GM21786 (cell line): ENCODE measurements around the gene MYH7.
"Not testable (repeated sequence)": the region's sequence is repeated elsewhere in the genome, so short reads cannot be mapped to it uniquely, and the experiment has no call there.

Experiments used
- ATAC-seq: cut with Tn5 transposase; IDR thresholded peaks from one replicate; pipeline ENCODE4 v1.9.1; 2021; ENCODE audit not compliant: unreplicated experiment

MYH7 gene

GRCh38 chr14:23387916-23388882 lies 47.3 kb downstream of the MYH7 start:
- ATAC-seq, result no peak

- no peak for ATAC-seq
These were observed 48.5 kb downstream of the MYH7 start for GRCh38 chr14:23386999-23387398.

- ATAC-seq, result not testable (repeated sequence)
These were observed 49.2 kb downstream of the MYH7 start for GRCh38 chr14:23386266-23386657.

- no peak for ATAC-seq
These were observed 49.7 kb downstream of the MYH7 start for GRCh38 chr14:23385642-23386265.

DNA sequence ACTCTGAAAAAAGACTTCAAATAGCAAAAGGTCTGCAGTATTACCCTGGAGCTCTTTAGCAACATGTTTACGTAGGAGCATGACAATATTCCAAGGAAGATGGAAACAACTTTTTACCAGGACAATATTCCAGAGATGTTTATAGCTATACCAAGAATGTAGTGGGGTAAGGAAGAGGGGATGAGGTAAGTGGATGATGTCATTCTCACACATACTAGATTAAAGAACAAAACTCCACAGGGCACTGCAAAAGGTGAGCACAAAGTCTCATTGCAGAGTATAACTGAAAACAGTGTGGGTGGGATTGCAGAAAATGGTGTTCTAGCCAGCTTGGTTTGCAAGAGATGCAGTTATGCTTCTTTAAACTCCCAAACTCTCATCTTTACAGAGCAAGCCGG lies 50.2 kb downstream of the MYH7 start:
- no peak for ATAC-seq

DNA sequence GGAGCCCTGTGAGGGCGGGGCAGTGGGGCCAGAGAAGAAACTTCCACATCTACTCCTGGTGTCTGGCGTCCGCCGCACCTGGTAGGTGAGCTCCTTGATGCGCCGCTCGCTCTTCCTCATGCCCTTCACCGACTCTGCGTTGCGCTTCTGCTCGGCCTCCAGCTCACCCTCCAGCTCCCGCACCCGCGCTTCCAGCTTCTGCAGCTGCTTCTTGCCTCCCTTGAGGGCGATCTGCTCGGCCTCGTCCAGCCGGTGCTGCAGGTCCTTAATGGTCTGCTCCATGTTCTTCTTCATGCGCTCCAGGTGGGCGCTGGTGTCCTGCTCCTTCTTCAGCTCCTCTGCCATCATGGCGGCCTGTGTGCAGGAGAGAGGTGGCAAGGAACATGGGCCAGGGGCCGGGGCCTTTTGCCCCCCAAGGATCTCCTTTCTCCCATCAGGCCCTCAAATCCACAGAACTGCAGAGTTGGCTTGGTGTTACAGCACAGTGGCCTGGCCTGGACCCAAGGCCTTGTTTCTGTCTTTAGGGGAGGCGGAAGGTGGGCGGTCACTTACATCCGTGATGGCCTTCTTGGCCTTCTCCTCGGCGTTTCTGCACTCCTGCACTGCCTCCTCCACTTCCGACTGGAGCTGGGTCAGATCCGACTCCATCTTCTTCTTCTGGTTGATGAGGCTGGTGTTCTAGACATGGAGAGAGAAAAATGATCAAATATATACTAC lies 50.9 kb downstream of the MYH7 start:
- ATAC-seq, result no peak

DNA sequence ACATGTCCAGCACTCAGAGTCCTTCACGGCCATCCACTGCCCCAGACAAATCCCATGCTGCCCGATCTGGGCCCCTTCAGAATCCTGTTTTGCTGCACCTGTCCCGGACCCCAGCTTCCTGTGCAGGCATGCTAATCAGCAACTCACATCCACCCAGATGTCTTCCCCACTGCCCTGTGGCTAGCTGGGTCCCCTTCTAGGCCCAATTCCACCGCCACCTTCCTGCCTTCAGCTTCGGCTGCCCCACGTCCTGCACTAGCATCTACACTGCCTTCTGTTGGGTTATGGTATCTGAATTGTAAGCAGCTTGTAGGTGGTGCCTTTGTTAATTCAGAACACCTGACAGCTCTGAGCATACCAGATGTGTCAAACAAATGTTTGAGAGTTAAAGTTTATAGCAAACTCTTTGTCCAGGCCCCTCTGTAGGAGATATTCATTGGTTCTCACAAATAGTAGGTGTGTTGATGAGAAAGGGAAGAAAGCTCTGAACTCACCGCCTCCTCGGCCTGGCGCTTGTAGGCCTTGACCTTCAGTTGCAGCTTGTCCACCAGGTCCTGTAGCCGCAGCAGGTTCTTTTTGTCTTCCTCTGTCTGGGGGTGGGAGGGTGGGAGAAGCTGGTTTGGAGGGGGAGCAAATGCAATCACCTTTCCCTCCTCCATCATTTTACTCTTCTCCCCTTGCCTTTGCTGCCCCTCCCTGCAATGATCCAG lies 52.6 kb downstream of the MYH7 start:
- ATAC-seq, result no peak

GRCh38 chr14:23382276-23382675 lies 53.2 kb downstream of the MYH7 start:
- ATAC-seq, result no peak

DNA sequence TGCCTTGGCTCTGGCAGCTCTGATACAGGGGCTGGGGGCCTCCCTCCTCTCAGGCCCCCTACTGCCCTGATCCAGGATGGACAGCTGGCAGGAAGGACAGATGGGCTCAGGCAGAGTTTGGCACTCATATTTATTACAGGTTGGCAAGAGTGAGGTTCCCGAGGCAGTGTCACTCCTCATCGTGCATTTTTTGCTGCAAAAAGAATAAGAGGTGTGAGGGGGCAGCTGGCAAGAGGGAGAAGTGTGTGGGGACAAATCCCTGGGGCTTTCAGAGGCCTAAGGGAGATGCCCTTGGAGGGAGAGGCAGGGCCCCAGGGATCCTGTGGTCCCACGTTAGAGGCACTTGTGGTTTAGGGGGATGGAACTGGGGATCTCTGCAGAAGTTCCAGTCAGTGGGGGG lies 53.6 kb downstream of the MYH7 start:
- no peak for ATAC-seq

DNA sequence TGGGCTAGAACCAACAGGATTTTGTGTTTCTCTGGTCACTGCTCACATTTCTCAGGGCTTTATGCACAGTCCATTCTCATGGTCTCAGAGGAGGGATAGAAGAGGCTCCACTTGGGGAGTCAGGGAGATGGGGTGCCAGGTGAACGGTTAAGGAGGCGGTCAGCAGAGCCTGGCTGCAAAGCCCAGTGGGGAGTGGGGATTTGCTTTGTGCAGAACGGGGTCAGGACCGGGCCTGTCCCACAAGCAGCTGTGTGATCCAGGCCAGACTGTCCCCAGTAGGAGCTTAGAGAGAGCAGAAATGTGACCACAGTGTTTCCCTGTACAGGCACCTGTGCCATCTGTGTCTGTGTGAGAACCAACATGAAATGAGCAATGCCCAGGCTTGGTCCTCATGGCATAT lies 54.5 kb downstream of the MYH7 start:
- no peak for ATAC-seq

DNA sequence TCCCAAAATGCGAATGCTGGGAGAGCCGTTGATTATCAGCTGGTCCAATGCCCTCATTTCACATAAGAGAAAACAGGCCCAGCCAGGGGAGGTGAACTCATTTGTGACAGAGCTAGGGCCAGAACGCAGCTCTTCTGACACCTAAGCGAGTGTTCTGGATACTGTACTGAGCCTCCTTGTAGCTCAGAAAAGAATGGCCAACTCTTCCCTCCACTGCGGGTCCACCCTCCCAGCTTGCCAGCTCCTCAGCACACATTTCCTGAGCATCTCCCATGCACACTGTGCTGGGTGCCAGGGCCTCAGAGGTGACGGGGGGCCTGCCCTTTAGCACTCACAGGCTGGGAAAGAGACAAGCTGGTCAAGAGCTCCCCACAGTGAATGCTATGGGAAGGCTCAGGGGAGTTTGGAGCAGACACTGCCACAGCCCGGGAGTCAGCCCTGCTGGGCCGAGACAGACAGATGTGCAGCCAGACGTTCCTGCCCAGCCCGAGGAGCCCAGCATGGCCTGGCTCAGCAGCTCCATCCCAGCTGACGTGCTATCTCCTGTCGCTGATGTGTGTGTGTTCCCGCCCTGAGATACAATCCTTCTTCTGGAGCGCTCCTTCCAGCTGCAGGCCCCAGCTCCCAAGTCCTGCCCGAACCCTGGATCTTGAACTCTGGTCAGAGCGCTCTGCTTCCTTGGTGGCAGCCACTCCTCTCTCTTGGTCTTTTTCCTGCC lies 55.1 kb downstream of the MYH7 start:
- ATAC-seq, result no peak

- ATAC-seq, result no peak
These were observed 55.9 kb downstream of the MYH7 start for GRCh38 chr14:23379366-23380196.

- ATAC-seq, result no peak
These were observed 56.7 kb downstream of the MYH7 start for GRCh38 chr14:23378612-23379220.

GRCh38 chr14:23377573-23378563 lies 57.6 kb downstream of the MYH7 start:
- ATAC-seq, result no peak

GRCh38 chr14:23377198-23377550 lies 58.3 kb downstream of the MYH7 start:
- ATAC-seq, result no peak

- no peak for ATAC-seq
These were observed 58.8 kb downstream of the MYH7 start, which contains the start of gene CMTM5 for GRCh38 chr14:23376482-23377197. TSS of gene CMTM5 (plus strand) at chr14:23377046. CDS start at chr14:23377252, 206 bp downstream.

DNA sequence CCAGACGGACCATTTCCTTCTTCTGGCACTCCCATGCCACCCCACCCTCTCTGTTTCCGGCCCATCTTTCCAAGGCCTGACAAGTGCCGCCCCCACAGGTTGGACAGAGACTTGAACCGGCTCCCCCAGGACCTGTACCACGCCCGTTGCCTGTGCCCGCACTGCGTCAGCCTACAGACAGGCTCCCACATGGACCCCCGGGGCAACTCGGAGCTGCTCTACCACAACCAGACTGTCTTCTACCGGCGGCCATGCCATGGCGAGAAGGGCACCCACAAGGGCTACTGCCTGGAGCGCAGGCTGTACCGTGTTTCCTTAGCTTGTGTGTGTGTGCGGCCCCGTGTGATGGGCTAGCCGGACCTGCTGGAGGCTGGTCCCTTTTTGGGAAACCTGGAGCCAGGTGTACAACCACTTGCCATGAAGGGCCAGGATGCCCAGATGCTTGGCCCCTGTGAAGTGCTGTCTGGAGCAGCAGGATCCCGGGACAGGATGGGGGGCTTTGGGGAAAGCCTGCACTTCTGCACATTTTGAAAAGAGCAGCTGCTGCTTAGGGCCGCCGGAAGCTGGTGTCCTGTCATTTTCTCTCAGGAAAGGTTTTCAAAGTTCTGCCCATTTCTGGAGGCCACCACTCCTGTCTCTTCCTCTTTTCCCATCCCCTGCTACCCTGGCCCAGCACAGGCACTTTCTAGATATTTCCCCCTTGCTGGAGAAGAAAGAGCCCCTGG lies 59.8 kb downstream of the MYH7 start:
- ATAC-seq, result no peak
